SK-N-SH (cell line): Measurements from ENCODE around the gene AMMECR1L. TPM values are rescaled to one million over a fixed set of nuclear protein-coding genes. Genes with fewer than 3 reads are reported as not detected.

Experiments used
- CTCF ChIA-PET: fragments of 300-600, 350-600 bp; formaldehyde crosslinking; extraction: SDS; loops from one replicate; lab custom pipeline; 2021; lab: Yijun Ruan, JAX
- POLR2A ChIA-PET: fragments of 350-600 bp; sonication (Branson Sonifier 250); formaldehyde crosslinking; extraction: SDS; loops from one replicate; lab custom pipeline; 2020; ENCODE audit warnings: antibody characterized with exemption, inconsistent platforms; lab: Yijun Ruan, JAX
- DNase-seq: peaks from one replicate; pipeline ENCODE4 v3.0.0; 2012
- H2AFZ ChIP-seq: fragments of 200-600 bp; sonication (generic); 2 replicates; pipeline ENCODE4 v1.8.1; 2016; ENCODE audit warnings: antibody characterized with exemption, mild to moderate bottlenecking, low read depth
- H3F3A ChIP-seq: fragments of 200-600 bp; sonication (generic); replicated peaks from 2 replicates; pipeline ENCODE3; 2016; ENCODE audit warnings: antibody characterized with exemption, mild to moderate bottlenecking; ENCODE audit not compliant: insufficient read depth
- H3K27ac ChIP-seq, 2 experiments: fragments of 200-500 bp in 1 of 2; fragments of 200-600 bp in 1 of 2; sonication (Bioruptor generic) in 1 of 2; sonication (generic), shearing (Covaris generic) in 1 of 2; 2 replicates each; pipeline versions ENCODE4 v1.5.1 to v1.6.1; 2014 to 2016; ENCODE audit warnings: low read depth in 2 of 2, inconsistent platforms in 1 of 2, low read length in 1 of 2, mild to moderate bottlenecking in 1 of 2, mixed read lengths in 1 of 2
- H3K27me3 ChIP-seq: fragments of 200-600 bp; sonication (generic), shearing (Covaris generic); 2 replicates; pipeline ENCODE4 v1.6.1; 2016; ENCODE audit warnings: mixed run types; ENCODE audit not compliant: insufficient read depth
- H3K36me3 ChIP-seq, 2 experiments: fragments of 200-500 bp in 1 of 2; fragments of 200-600 bp in 1 of 2; sonication (Bioruptor generic) in 1 of 2; sonication (generic) in 1 of 2; replicated peaks in 1 of 2; 2 replicates each; pipeline versions ENCODE3 to v1.5.1; 2014 to 2016; ENCODE audit warnings: low read length in 1 of 2, mild to moderate bottlenecking in 1 of 2; ENCODE audit not compliant: insufficient read depth in 2 of 2, control insufficient read depth in 1 of 2
- H3K4me1 ChIP-seq, 2 experiments: fragments of 200-500 bp in 1 of 2; fragments of 200-600 bp in 1 of 2; sonication (Bioruptor generic) in 1 of 2; sonication (generic), shearing (Covaris generic) in 1 of 2; 2 replicates each; pipeline versions ENCODE4 v1.5.1 to v1.6.1; 2014 to 2016; ENCODE audit warnings: low read depth in 1 of 2, low read length in 1 of 2, mixed run types in 1 of 2; ENCODE audit not compliant: insufficient read depth in 2 of 2, control insufficient read depth in 1 of 2
- H3K4me2 ChIP-seq: fragments of 200-600 bp; sonication (generic), shearing (Covaris generic); 2 replicates; pipeline ENCODE4 v1.6.1; 2017; ENCODE audit warnings: mixed run types
- H3K4me3 ChIP-seq, 2 experiments: fragments of 200-500 bp in 1 of 2; fragments of 200-600 bp in 1 of 2; sonication (Bioruptor generic) in 1 of 2; sonication (generic), shearing (Covaris generic) in 1 of 2; 2 replicates each; pipeline versions ENCODE4 v1.5.1 to v1.8.1; 2014 to 2016; ENCODE audit warnings: low read depth in 2 of 2, inconsistent platforms in 1 of 2, low read length in 1 of 2, mild to moderate bottlenecking in 1 of 2, mixed read lengths in 1 of 2, moderate library complexity in 1 of 2
- H3K79me2 ChIP-seq: fragments of 200-600 bp; sonication (generic); 2 replicates; pipeline ENCODE4 v1.8.1; 2017; ENCODE audit warnings: mild to moderate bottlenecking; ENCODE audit not compliant: insufficient read depth
- H3K9ac ChIP-seq: fragments of 200-600 bp; sonication (generic); 2 replicates; pipeline ENCODE4 v1.6.1; 2017; ENCODE audit warnings: mixed run types
- H3K9me2 ChIP-seq: fragments of 200-600 bp; sonication (generic); 2 replicates; pipeline ENCODE4 v1.6.1; 2017; ENCODE audit warnings: mixed run types
- H3K9me3 ChIP-seq: fragments of 200-600 bp; sonication (generic); 2 replicates; pipeline ENCODE4 v1.6.1; 2017; ENCODE audit warnings: mixed run types, mild to moderate bottlenecking, moderate library complexity
- H4K20me1 ChIP-seq: fragments of 200-600 bp; sonication (generic); 2 replicates; pipeline ENCODE4 v1.6.1; 2017; ENCODE audit warnings: mild to moderate bottlenecking, mixed run types; ENCODE audit not compliant: insufficient read depth
- CHD2 ChIP-seq: fragments of 150-350 bp; IDR thresholded peaks from 2 replicates; pipeline ENCODE4 v1.6.1; 2018; ENCODE audit warnings: low read length; ENCODE audit not compliant: partially characterized antibody
- ELF1 ChIP-seq: IDR thresholded peaks from 2 replicates; pipeline ENCODE4 v1.4.0; 2012
- FOSL2 ChIP-seq: IDR thresholded peaks from 2 replicates; pipeline ENCODE4 v1.4.0; 2012; ENCODE audit warnings: low read depth, mild to moderate bottlenecking, moderate library complexity, borderline replicate concordance
- FOXM1 ChIP-seq: IDR thresholded peaks from 2 replicates; pipeline ENCODE4 v1.4.0; 2012; ENCODE audit warnings: low read depth, mild to moderate bottlenecking
- GATA2 ChIP-seq: sonication (generic); formaldehyde crosslinking; IDR thresholded peaks from 2 replicates; pipeline ENCODE4 v1.5.0; 2020; ENCODE audit warnings: mild to moderate bottlenecking, missing genetic modification reagents
- MAX ChIP-seq: IDR thresholded peaks from 2 replicates; pipeline ENCODE4 v1.4.0; 2012; ENCODE audit warnings: low read depth
- MEF2A ChIP-seq: IDR thresholded peaks from 2 replicates; pipeline ENCODE4 v1.4.0; 2012; ENCODE audit warnings: low read depth, borderline replicate concordance
- MXI1 ChIP-seq: IDR thresholded peaks from 2 replicates; pipeline ENCODE4 v1.6.1; 2012; ENCODE audit warnings: mild to moderate bottlenecking, low read depth, low read length, improper control_type of control experiment
- NRF1 ChIP-seq: IDR thresholded peaks from 2 replicates; pipeline ENCODE4 v1.6.1; 2012; ENCODE audit warnings: low read depth, mild to moderate bottlenecking, low read length
- PBX3 ChIP-seq: IDR thresholded peaks from 2 replicates; pipeline ENCODE4; 2012
- POLR2AphosphoS5 ChIP-seq: IDR thresholded peaks from 2 replicates; pipeline ENCODE4 v1.6.1; 2012; ENCODE audit warnings: low read depth, low read length
- RCOR1 ChIP-seq: fragments of 150-350 bp; IDR thresholded peaks from 2 replicates; pipeline ENCODE4 v1.6.1; 2017; ENCODE audit warnings: antibody characterized with exemption, low read length
- RFX5 ChIP-seq: IDR thresholded peaks from 2 replicates; pipeline ENCODE4 v1.6.1; 2012; ENCODE audit warnings: mild to moderate bottlenecking, improper control_type of control experiment, low read length
- SIN3A ChIP-seq: IDR thresholded peaks from 2 replicates; pipeline ENCODE4 v1.6.1; 2012; ENCODE audit warnings: low read depth, mild to moderate bottlenecking, low read length, moderate library complexity, borderline replicate concordance
- SMC3 ChIP-seq: IDR thresholded peaks from 2 replicates; pipeline ENCODE4 v1.6.1; 2012; ENCODE audit warnings: low read depth, low read length, improper control_type of control experiment
- TCF12 ChIP-seq: IDR thresholded peaks from 2 replicates; pipeline ENCODE4 v1.4.0; 2012
- TEAD4 ChIP-seq: IDR thresholded peaks from 2 replicates; pipeline ENCODE4 v1.4.0; 2012; ENCODE audit warnings: mild to moderate bottlenecking, borderline replicate concordance; ENCODE audit not compliant: insufficient read depth
- USF1 ChIP-seq: IDR thresholded peaks from 2 replicates; pipeline ENCODE4 v1.4.0; 2012; ENCODE audit warnings: low read depth, borderline replicate concordance
- WGBS: methylation state at CpG from one replicate; pipeline ENCODE4 v1.1.6; 2017; ENCODE audit warnings: low lambda C conversion rate; 5-methylcytosine and 5-hydroxymethylcytosine counted together
- polyA plus RNA-seq, 3 experiments: library from polyadenylated mRNA; depleted of rRNA; stranded (reverse); fragments of >200 nt; gene quantifications; 2 replicates each; pipeline ENCODE4 v1.2.3, GENCODE V29; 2012

AMMECR1L gene
- polyA plus RNA-seq, 1 of the 3 experiments (the other 2 are of a cell fraction): 11.0 TPM

- no peak overlapping the region for H3K27ac ChIP-seq
- WGBS: 93% methylated on average over 12 of the region's 15 CpGs
- CTCF ChIA-PET: no interaction called here
Observed at GRCh38 chr2:127862228-127862627, 23.5 kb downstream of the AMMECR1L start.

GRCh38 chr2:127860130-127860529 lies 25.6 kb downstream of the AMMECR1L start:
- H4K20me1 ChIP-seq: peaks cover 15% of the 10 kb centered on the region
- TF ChIP-seq MXI1 (no peak), POLR2AphosphoS5 (no peak), RFX5 (no peak), PBX3 (0 out of 2 replicates have a peak, but pooled peaks have one; percentile 5), MAX (no peak), GATA2 (CRISPR knock-in tag) (no peak), USF1 (no peak)
- ChIA-PET CTCF (interaction anchor here (0.7 kb wide), 1 partner anchor 41 kb away, joined by 3 read pairs; no protein-coding TSS in a partner anchor), POLR2A (no interaction called here)
- H3K79me2 ChIP-seq: peaks cover 28% of the 10 kb centered on the region
- H3K27me3 ChIP-seq: no peaks in the 10 kb centered on the region
- H3F3A ChIP-seq: peaks cover 14% of the 10 kb centered on the region
- DNase-seq: no peak
- no peak overlapping the region for H3K4me2 ChIP-seq
- H3K27ac ChIP-seq: no peak overlapping the region
- no peak overlapping the region for H3K4me3 ChIP-seq
- no peaks in the 10 kb centered on the region for H3K9me2 ChIP-seq
- H3K9me3 ChIP-seq: no peaks in the 10 kb centered on the region
- WGBS: 90% methylated on average over 5 of the region's 5 CpGs
- H3K36me3 ChIP-seq: peaks cover 10 to 26% of the 10 kb centered on the region in 2 experiments
- no peak overlapping the region for H2AFZ ChIP-seq
- H3K9ac ChIP-seq: no peak overlapping the region
- peaks cover 5 to 9% of the 10 kb centered on the region in 2 experiments; a peak in 2 of 4 replicates for H3K4me1 ChIP-seq

More at GRCh38 chr2:127862228-127862627, 23.5 kb downstream of the AMMECR1L start:
- DNase-seq: no peak
- peaks cover 21% of the 10 kb centered on the region for H3F3A ChIP-seq
- H3K9me2 ChIP-seq: no peaks in the 10 kb centered on the region
- no peak overlapping the region for H3K9ac ChIP-seq
- no peak overlapping the region for H3K4me2 ChIP-seq
- H3K4me3 ChIP-seq: no peak overlapping the region
- H3K79me2 ChIP-seq: peaks cover 8% of the 10 kb centered on the region
- no peak overlapping the region for H2AFZ ChIP-seq
- no peaks in the 10 kb centered on the region for H3K9me3 ChIP-seq
- no peaks in the 10 kb centered on the region for H4K20me1 ChIP-seq
- H3K4me1 ChIP-seq: peaks cover 0 to 4% of the 10 kb centered on the region in 2 experiments; a peak in 1 of 4 replicates
- TF ChIP-seq NRF1 (no peak), RFX5 (no peak), TEAD4 (no peak), RCOR1 (no peak), FOXM1 (no peak), TCF12 (no peak), SIN3A (no peak), CHD2 (no peak), FOSL2 (no peak), MEF2A (no peak), ELF1 (no peak), MAX (no peak), SMC3 (no peak)
- H3K36me3 ChIP-seq: peaks cover 26 to 46% of the 10 kb centered on the region in 2 experiments
- POLR2A ChIA-PET: no interaction called here
- H3K27me3 ChIP-seq: no peaks in the 10 kb centered on the region
